GM12872 (cell line): ENCODE measurements around the gene TCF12.

ENCODE experiments used
- CTCF ChIP-seq: IDR thresholded peaks from 3 replicates; pipeline ENCODE4 v1.5.1; 2011; ENCODE audit warnings: low read depth, mild to moderate bottlenecking, low read length, moderate library complexity; ENCODE audit not compliant: insufficient read depth

TCF12 gene

GRCh38 chr15:57190208-57190607, 271.8 kb downstream of the TCF12 start:
- no peak for TF ChIP-seq CTCF

GRCh38 chr15:57193161-57193560, 274.7 kb downstream of the TCF12 start:
- TF ChIP-seq CTCF, result no peak

GRCh38 chr15:57195326-57195725, 276.9 kb downstream of the TCF12 start:
- no peak for TF ChIP-seq CTCF

GRCh38 chr15:57196865-57197264, 278.4 kb downstream of the TCF12 start:
- no peak for TF ChIP-seq CTCF

GRCh38 chr15:57198131-57198530, 279.7 kb downstream of the TCF12 start:
- TF ChIP-seq CTCF, result no peak

GRCh38 chr15:57198654-57199291, 280.3 kb downstream of the TCF12 start:
- TF ChIP-seq CTCF, result no peak

- no peak for TF ChIP-seq CTCF
Observed at GRCh38 chr15:57201578-57201977, 283.1 kb downstream of the TCF12 start.

- no peak for TF ChIP-seq CTCF
Observed at GRCh38 chr15:57203906-57204305, 285.5 kb downstream of the TCF12 start.
